Measurements from ENCODE around the gene FKBP3.
"Not testable (repeated sequence)": the region's sequence is repeated elsewhere in the genome, so short reads cannot be mapped to it uniquely, and the experiment has no call there.

Gene FKBP3

GRCh38 chr14:45114327-45114726, 20.0 kb downstream of the FKBP3 start:
- in situ Hi-C loops (cut with HindIII; ENCODE audit: low sequenced_read_pairs) = no loop called here

GRCh38 chr14:45112896-45113781, 21.1 kb downstream of the FKBP3 start:
- in situ Hi-C loops (cut with HindIII; ENCODE audit: low sequenced_read_pairs) = no loop called here

GRCh38 chr14:45104561-45104960, 29.7 kb downstream of the FKBP3 start:
- in situ Hi-C loops (cut with HindIII; ENCODE audit: low sequenced_read_pairs) = no loop called here

- in situ Hi-C loops (cut with HindIII; ENCODE audit: low sequenced_read_pairs) = no loop called here
These were observed 30.5 kb downstream of the FKBP3 start for GRCh38 chr14:45103806-45104205.

- in situ Hi-C loops (cut with HindIII; ENCODE audit: low sequenced_read_pairs) = no loop called here
These were observed 38.1 kb downstream of the FKBP3 start for GRCh38 chr14:45096218-45096617.

GRCh38 chr14:45095143-45095542, 39.1 kb downstream of the FKBP3 start:
- in situ Hi-C loops (cut with HindIII; ENCODE audit: low sequenced_read_pairs) = no loop called here

- in situ Hi-C loops (cut with HindIII; ENCODE audit: low sequenced_read_pairs) = no loop called here
These were observed 40.0 kb downstream of the FKBP3 start for GRCh38 chr14:45094275-45094674.

- in situ Hi-C loops (cut with HindIII; ENCODE audit: low sequenced_read_pairs) = no loop called here
These were observed 42.6 kb downstream of the FKBP3 start for GRCh38 chr14:45091710-45092109.

GRCh38 chr14:45089813-45090212, 44.5 kb downstream of the FKBP3 start:
- in situ Hi-C loops (cut with HindIII; ENCODE audit: low sequenced_read_pairs) = no loop called here

GRCh38 chr14:45084946-45085346, 49.3 kb downstream of the FKBP3 start:
- in situ Hi-C loops (cut with HindIII; ENCODE audit: low sequenced_read_pairs) = no loop called here

- in situ Hi-C loops (cut with HindIII; ENCODE audit: low sequenced_read_pairs) = no loop called here
These were observed 50.1 kb downstream of the FKBP3 start, which contains the start of gene PRPF39 for GRCh38 chr14:45083976-45084722. Gene PRPF39 (plus strand): TSS chr14:45084116. CDS start chr14:45095240, 11,124 bp downstream.

GRCh38 chr14:45083617-45083975, 50.7 kb downstream of the FKBP3 start:
- in situ Hi-C loops (cut with HindIII; ENCODE audit: low sequenced_read_pairs) = no loop called here

GRCh38 chr14:45082420-45082819, 51.9 kb downstream of the FKBP3 start:
- in situ Hi-C loops (cut with HindIII; ENCODE audit: low sequenced_read_pairs) = no loop called here

GRCh38 chr14:45081096-45081495, 53.2 kb downstream of the FKBP3 start:
- in situ Hi-C loops (cut with HindIII; ENCODE audit: low sequenced_read_pairs) = not testable (repeated sequence)

- in situ Hi-C loops (cut with HindIII; ENCODE audit: low sequenced_read_pairs) = not testable (repeated sequence)
These were observed 53.8 kb downstream of the FKBP3 start for GRCh38 chr14:45080416-45080968.

GRCh38 chr14:45078323-45078722, 56.0 kb downstream of the FKBP3 start:
- in situ Hi-C loops (cut with HindIII; ENCODE audit: low sequenced_read_pairs) = no loop called here

GRCh38 chr14:45073231-45073879, 60.9 kb downstream of the FKBP3 start:
- in situ Hi-C loops (cut with HindIII; ENCODE audit: low sequenced_read_pairs) = no loop called here

GRCh38 chr14:45072126-45072525, 62.2 kb downstream of the FKBP3 start:
- in situ Hi-C loops (cut with HindIII; ENCODE audit: low sequenced_read_pairs) = no loop called here

GRCh38 chr14:45070215-45070614, 64.1 kb downstream of the FKBP3 start:
- in situ Hi-C loops (cut with HindIII; ENCODE audit: low sequenced_read_pairs) = no loop called here

GRCh38 chr14:45068396-45068795, 65.9 kb downstream of the FKBP3 start:
- in situ Hi-C loops (cut with HindIII; ENCODE audit: low sequenced_read_pairs) = no loop called here

GRCh38 chr14:45066667-45067066, 67.6 kb downstream of the FKBP3 start:
- in situ Hi-C loops (cut with HindIII; ENCODE audit: low sequenced_read_pairs) = no loop called here
